Measurements from ENCODE around the gene ACP4.
A peak's percentile ranks its signal among the peaks of the same experiment; 100 is the strongest.
"Not testable (repeated sequence)": the region's sequence is repeated elsewhere in the genome, so short reads cannot be mapped to it uniquely, and the experiment has no call there.

Gene ACP4

GRCh38 chr19:50797781-50798658, 7.8 kb downstream of the ACP4 start:
- DNase-seq, result no peak

GRCh38 chr19:50798659-50799546, 8.7 kb downstream of the ACP4 start:
- no peak for DNase-seq

GRCh38 chr19:50799547-50799851, 9.3 kb downstream of the ACP4 start:
- DNase-seq, result no peak

GRCh38 chr19:50801107-50801506, 10.9 kb downstream of the ACP4 start:
- DNase-seq, result no peak

GRCh38 chr19:50803633-50804419, 13.6 kb downstream of the ACP4 start:
- peak; percentile 57 to 66 for DNase-seq

GRCh38 chr19:50804420-50805272, 14.4 kb downstream of the ACP4 start:
- peak; percentile 99 for DNase-seq

GRCh38 chr19:50808856-50809255, 18.6 kb downstream of the ACP4 start:
- no peak for DNase-seq

GRCh38 chr19:50811622-50812238, 21.5 kb downstream of the ACP4 start:
- not testable (repeated sequence) for DNase-seq

GRCh38 chr19:50812474-50812873, 22.3 kb downstream of the ACP4 start:
- no peak for DNase-seq

GRCh38 chr19:50814883-50815282, 24.7 kb downstream of the ACP4 start:
- no peak for DNase-seq

GRCh38 chr19:50815439-50815838, 25.2 kb downstream of the ACP4 start:
- no peak for DNase-seq

GRCh38 chr19:50817941-50818858, 28.0 kb downstream of the ACP4 start:
- peak; percentile 61 to 77 for DNase-seq

- DNase-seq, result no peak
Measured at GRCh38 chr19:50818859-50819472, 28.8 kb downstream of the ACP4 start.

- no peak for DNase-seq
Measured at GRCh38 chr19:50819636-50820035, 29.4 kb downstream of the ACP4 start.

- DNase-seq, result no peak
Measured at GRCh38 chr19:50820086-50820485, 29.9 kb downstream of the ACP4 start.

GRCh38 chr19:50820549-50821247, 30.5 kb downstream of the ACP4 start:
- DNase-seq, result no peak

GRCh38 chr19:50821248-50821612, 31.0 kb downstream of the ACP4 start:
- DNase-seq, result no peak

GRCh38 chr19:50821622-50822021, 31.4 kb downstream of the ACP4 start:
- DNase-seq, result no peak

GRCh38 chr19:50822661-50823208, 32.5 kb downstream of the ACP4 start:
- DNase-seq, result no peak
